Heart left ventricle (tissue), 13 donors: ENCODE results near the gene USP16.

Experiments
- POLR2A ChIP-seq, 2 donors: fragments of 450-650 bp; IDR thresholded peaks; one replicate each; pipeline ENCODE4 v1.6.1; 2017; ENCODE audit warnings: antibody characterized with exemption in 2 of 2, mild to moderate bottlenecking in 2 of 2, moderate library complexity in 2 of 2
- TF ChIP-seq, protein P1 (sequence below), 12 donors: fragments of 200-600 bp; sonication (generic) in 4 of 12; IDR thresholded peaks; one replicate each; pipeline versions ENCODE4 v1.5.0 to v1.8.0; 2018 to 2022; ENCODE audit warnings: antibody characterized with exemption in 12 of 12, mild to moderate bottlenecking in 5 of 12
- donor health status: ischemic (EF 13 %, LVEDD 7.1; RV severe dilation, severe dysfunction).
- donor health status: DM: no; HTN: yes; CAD: no.
- donor health status: DM: no; HTN: no; CAD: no.
- donor health status: ischemic (EF 25% LVEDD 6.9; RV normal size, moderate dysfunction).
- donor health status: ischemic (EF 25% LVEDD 5.7; RV mildly dilated, moderate dysfunction).
- donor health status: ischemic (EF 35%, LVEDD 5.7; RV mildly dilated, moderate dysfunction).
- donor health status: nonischemic (EF 11% LVEDD 7.7; RV severe dilation, severe dysfunction).
- donor health status: DM: yes; HTN: yes; CAD: no.
- donor health status: PGD.
- donor health status: ischemic (EF 29% LVEDD 5.4; RV normal size, mild dysfunction).
- donor health status: nonischemic (EF 23%, LVEDD 6.1; RV moderate dilation, normal function).

DNA sequence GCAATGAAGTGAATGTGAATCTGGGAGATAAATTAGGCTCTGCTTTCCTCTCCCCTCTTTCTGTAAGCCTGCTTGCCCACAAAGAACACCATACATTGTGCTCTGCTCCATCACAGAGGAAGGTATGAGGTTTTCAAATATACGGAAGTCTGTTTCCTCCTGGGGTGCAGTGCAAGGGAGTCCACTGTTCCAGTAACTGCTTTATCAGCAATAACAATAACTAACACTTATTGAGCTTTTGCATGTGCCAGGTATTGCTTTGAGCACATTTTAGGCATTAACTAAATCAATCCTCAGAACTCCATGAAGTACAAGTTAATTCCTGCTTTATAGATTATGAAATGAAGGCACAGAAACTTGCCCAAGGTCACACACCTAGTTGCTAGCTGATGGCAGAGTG, 41.8 kb upstream of the USP16 start:
- TF ChIP-seq, protein P1, sequence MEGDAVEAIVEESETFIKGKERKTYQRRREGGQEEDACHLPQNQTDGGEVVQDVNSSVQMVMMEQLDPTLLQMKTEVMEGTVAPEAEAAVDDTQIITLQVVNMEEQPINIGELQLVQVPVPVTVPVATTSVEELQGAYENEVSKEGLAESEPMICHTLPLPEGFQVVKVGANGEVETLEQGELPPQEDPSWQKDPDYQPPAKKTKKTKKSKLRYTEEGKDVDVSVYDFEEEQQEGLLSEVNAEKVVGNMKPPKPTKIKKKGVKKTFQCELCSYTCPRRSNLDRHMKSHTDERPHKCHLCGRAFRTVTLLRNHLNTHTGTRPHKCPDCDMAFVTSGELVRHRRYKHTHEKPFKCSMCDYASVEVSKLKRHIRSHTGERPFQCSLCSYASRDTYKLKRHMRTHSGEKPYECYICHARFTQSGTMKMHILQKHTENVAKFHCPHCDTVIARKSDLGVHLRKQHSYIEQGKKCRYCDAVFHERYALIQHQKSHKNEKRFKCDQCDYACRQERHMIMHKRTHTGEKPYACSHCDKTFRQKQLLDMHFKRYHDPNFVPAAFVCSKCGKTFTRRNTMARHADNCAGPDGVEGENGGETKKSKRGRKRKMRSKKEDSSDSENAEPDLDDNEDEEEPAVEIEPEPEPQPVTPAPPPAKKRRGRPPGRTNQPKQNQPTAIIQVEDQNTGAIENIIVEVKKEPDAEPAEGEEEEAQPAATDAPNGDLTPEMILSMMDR (IDR thresholded peaks at IDR 0.05): no peak
- no peak for TF ChIP-seq POLR2A (IDR thresholded peaks at IDR 0.05)
